Right ventricle myocardium superior (tissue), 1 donor: ENCODE measurements around the gene TMCC1. TPM values are rescaled to one million over a fixed set of nuclear protein-coding genes. Genes with fewer than 3 reads are reported as not detected.
"Not testable (repeated sequence)": the region's sequence is repeated elsewhere in the genome, so short reads cannot be mapped to it uniquely, and the experiment has no call there.

Experiments used
- ATAC-seq: fragments of 200-7000 bp; cut with Tn5 transposase; one replicate; pipeline ENCODE4 v1.9.1; 2020; ENCODE audit warnings: mild to moderate bottlenecking; ENCODE audit not compliant: poor library complexity
- DNase-seq: peaks from one replicate; pipeline ENCODE4 v3.0.0-alpha.2; 2020
- intact Hi-C: fragments of 100-400 bp; cut with DNase I; formaldehyde crosslinking; loops from one replicate; pipeline ENCODE4 v1.11.2; 2022
- total RNA-seq: library from RNA; stranded (reverse); fragmentation: NEBNext Ultra II Directional; extraction: Animal tissue kit (Norgen Biotek cat#: 25700); gene quantifications from one replicate; pipeline ENCODE4 v1.2.1, GENCODE V29; 2021
- donor health status: DM: no; HTN: yes; CAD: no; lungs with severe emphysema.

The TMCC1 gene
- total RNA-seq, 1 donor from 2014 or later = 26.2 TPM

GRCh38 chr3:129908417-129908816 is 14.9 kb upstream of the TMCC1 start:
- no peak for DNase-seq
- no peak for ATAC-seq
- intact Hi-C loops = no loop called here

GRCh38 chr3:129901272-129901671 is 7.8 kb upstream of the TMCC1 start:
- DNase-seq, intact Hi-C loops, ATAC-seq: not testable (repeated sequence)

- ATAC-seq (no peak), DNase-seq (no peak)
- intact Hi-C loops = no loop called here
These were observed 3.5 kb upstream of the TMCC1 start for GRCh38 chr3:129897026-129897425.

- intact Hi-C loops = no loop called here
These were observed 492 bp downstream of the TMCC1 start for GRCh38 chr3:129892857-129893580.

GRCh38 chr3:129892486-129892856 is 1.0 kb downstream of the TMCC1 start:
- DNase-seq = no peak
- intact Hi-C loops = no loop called here
- ATAC-seq = no peak

More at GRCh38 chr3:129892857-129893580, 492 bp downstream of the TMCC1 start:
- peak; percentile 82 for DNase-seq
- peak; percentile 88 for ATAC-seq

- DNase-seq (no peak), ATAC-seq (no peak)
- intact Hi-C loops = no loop called here
These were observed 2.6 kb downstream of the TMCC1 start for GRCh38 chr3:129890891-129891290.

GRCh38 chr3:129890125-129890524 is 3.4 kb downstream of the TMCC1 start:
- ATAC-seq (no peak), DNase-seq (no peak)
- intact Hi-C loops = no loop called here

GRCh38 chr3:129888771-129889170 is 4.7 kb downstream of the TMCC1 start:
- ATAC-seq = no peak
- intact Hi-C loops = no loop called here
- no peak for DNase-seq

GRCh38 chr3:129881261-129881660 is 12.2 kb downstream of the TMCC1 start:
- DNase-seq = no peak
- intact Hi-C loops = no loop called here
- no peak for ATAC-seq

- intact Hi-C loops = no loop called here
- DNase-seq (no peak), ATAC-seq (no peak)
These were observed 15.2 kb downstream of the TMCC1 start for GRCh38 chr3:129878355-129878754.

- ATAC-seq, DNase-seq, intact Hi-C loops: not testable (repeated sequence)
These were observed 19.0 kb downstream of the TMCC1 start for GRCh38 chr3:129874479-129874878.

- ATAC-seq (no peak), DNase-seq (no peak)
- intact Hi-C loops = no loop called here
These were observed 24.6 kb downstream of the TMCC1 start for GRCh38 chr3:129868912-129869311.

- intact Hi-C loops = no loop called here
- DNase-seq (no peak), ATAC-seq (no peak)
These were observed 25.9 kb downstream of the TMCC1 start for GRCh38 chr3:129867506-129868124.

- no peak for ATAC-seq
- intact Hi-C loops = no loop called here
- DNase-seq = no peak
These were observed 27.7 kb downstream of the TMCC1 start for GRCh38 chr3:129865806-129866205.

GRCh38 chr3:129864519-129864918 is 29.0 kb downstream of the TMCC1 start:
- DNase-seq (no peak), ATAC-seq (no peak)
- intact Hi-C loops = no loop called here

- ATAC-seq (no peak), DNase-seq (no peak)
- intact Hi-C loops = no loop called here
These were observed 34.2 kb downstream of the TMCC1 start for GRCh38 chr3:129859272-129859671.

- intact Hi-C loops = no loop called here
- DNase-seq (no peak), ATAC-seq (no peak)
These were observed 35.6 kb downstream of the TMCC1 start for GRCh38 chr3:129857899-129858298.

- DNase-seq, intact Hi-C loops, ATAC-seq: not testable (repeated sequence)
These were observed 36.7 kb downstream of the TMCC1 start for GRCh38 chr3:129856790-129857189.

GRCh38 chr3:129855832-129856419 is 37.6 kb downstream of the TMCC1 start:
- intact Hi-C loops = no loop called here
- ATAC-seq = peak; percentile 51

More at GRCh38 chr3:129855832-129856419, 37.6 kb downstream of the TMCC1 start:
- no peak for DNase-seq
